22Rv1 (cell line): Measurements from ENCODE around the gene RAPGEF4.

Experiments used
- ZFX ChIP-seq: fragments of 450-650 bp; IDR thresholded peaks from 2 replicates; pipeline ENCODE4 v1.6.1; 2017; ENCODE audit warnings: antibody characterized with exemption, borderline replicate concordance
- TF ChIP-seq, protein P1 (sequence below): fragments of 450-650 bp; IDR thresholded peaks from 2 replicates; pipeline ENCODE4 v1.5.1; 2017; ENCODE audit warnings: mild to moderate bottlenecking

GRCh38 chr2:172783165-172783898 lies 47.7 kb downstream of the RAPGEF4 start:
- TF ChIP-seq, protein P1, sequence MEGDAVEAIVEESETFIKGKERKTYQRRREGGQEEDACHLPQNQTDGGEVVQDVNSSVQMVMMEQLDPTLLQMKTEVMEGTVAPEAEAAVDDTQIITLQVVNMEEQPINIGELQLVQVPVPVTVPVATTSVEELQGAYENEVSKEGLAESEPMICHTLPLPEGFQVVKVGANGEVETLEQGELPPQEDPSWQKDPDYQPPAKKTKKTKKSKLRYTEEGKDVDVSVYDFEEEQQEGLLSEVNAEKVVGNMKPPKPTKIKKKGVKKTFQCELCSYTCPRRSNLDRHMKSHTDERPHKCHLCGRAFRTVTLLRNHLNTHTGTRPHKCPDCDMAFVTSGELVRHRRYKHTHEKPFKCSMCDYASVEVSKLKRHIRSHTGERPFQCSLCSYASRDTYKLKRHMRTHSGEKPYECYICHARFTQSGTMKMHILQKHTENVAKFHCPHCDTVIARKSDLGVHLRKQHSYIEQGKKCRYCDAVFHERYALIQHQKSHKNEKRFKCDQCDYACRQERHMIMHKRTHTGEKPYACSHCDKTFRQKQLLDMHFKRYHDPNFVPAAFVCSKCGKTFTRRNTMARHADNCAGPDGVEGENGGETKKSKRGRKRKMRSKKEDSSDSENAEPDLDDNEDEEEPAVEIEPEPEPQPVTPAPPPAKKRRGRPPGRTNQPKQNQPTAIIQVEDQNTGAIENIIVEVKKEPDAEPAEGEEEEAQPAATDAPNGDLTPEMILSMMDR: no peak
- no peak for TF ChIP-seq ZFX
